Astrocyte of the cerebellum (primary cell): ENCODE data around the gene DCC.

Experiments used
- DNase-seq: peaks from one replicate; pipeline ENCODE4 v3.0.0-alpha.2; 2011; ENCODE audit warnings: low read depth
- H3K4me3 ChIP-seq: 2 replicates; pipeline ENCODE4 v1.5.1; 2011; ENCODE audit warnings: mild to moderate bottlenecking, low read depth, low read length, moderate library complexity
- in situ Hi-C: cut with HindIII; loops from 2 replicates; pipeline ENCODE4 v1.10.0; 2017; ENCODE audit warnings: low sequenced_read_pairs
- TF ChIP-seq, protein P1 (sequence below): IDR thresholded peaks from 2 replicates; pipeline ENCODE4 v1.5.1; 2012; ENCODE audit warnings: low read length, low read depth, moderate library complexity, mild to moderate bottlenecking; ENCODE audit errors: missing control alignments

DCC gene

DNA sequence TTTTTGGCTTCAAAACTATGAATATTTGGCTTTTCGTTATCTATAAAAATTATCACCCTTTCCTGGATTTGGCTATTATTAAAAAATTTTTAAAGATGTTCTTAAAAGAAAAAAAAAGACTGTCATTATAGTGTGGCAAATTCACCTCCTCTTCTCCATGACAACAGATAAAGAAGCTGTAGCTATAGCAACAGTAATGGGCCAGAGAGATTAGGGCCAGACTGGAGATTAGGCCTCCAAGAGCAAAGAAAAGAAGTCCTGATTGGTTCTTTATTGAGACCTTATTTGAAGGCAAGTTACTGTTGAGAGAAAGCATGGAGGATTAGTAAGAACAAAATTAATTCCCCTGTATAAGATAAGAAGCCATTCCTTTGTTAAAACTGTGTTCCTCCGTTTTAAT, 812.5 kb downstream of the DCC start:
- in situ Hi-C loops, result no loop called here
- no peak for DNase-seq
- TF ChIP-seq, protein P1, sequence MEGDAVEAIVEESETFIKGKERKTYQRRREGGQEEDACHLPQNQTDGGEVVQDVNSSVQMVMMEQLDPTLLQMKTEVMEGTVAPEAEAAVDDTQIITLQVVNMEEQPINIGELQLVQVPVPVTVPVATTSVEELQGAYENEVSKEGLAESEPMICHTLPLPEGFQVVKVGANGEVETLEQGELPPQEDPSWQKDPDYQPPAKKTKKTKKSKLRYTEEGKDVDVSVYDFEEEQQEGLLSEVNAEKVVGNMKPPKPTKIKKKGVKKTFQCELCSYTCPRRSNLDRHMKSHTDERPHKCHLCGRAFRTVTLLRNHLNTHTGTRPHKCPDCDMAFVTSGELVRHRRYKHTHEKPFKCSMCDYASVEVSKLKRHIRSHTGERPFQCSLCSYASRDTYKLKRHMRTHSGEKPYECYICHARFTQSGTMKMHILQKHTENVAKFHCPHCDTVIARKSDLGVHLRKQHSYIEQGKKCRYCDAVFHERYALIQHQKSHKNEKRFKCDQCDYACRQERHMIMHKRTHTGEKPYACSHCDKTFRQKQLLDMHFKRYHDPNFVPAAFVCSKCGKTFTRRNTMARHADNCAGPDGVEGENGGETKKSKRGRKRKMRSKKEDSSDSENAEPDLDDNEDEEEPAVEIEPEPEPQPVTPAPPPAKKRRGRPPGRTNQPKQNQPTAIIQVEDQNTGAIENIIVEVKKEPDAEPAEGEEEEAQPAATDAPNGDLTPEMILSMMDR, result no peak
- no peak overlapping the region for H3K4me3 ChIP-seq

- no peak overlapping the region for H3K4me3 ChIP-seq
- TF ChIP-seq, protein P1, result peak; percentile 23
- in situ Hi-C loops, result no loop called here
- no peak for DNase-seq
These were observed 813.3 kb downstream of the DCC start for GRCh38 chr18:53153281-53153680.

- no peak for DNase-seq
- TF ChIP-seq, protein P1, result no peak
- no peak overlapping the region for H3K4me3 ChIP-seq
- in situ Hi-C loops, result no loop called here
These were observed 813.8 kb downstream of the DCC start for GRCh38 chr18:53153800-53154199.

DNA sequence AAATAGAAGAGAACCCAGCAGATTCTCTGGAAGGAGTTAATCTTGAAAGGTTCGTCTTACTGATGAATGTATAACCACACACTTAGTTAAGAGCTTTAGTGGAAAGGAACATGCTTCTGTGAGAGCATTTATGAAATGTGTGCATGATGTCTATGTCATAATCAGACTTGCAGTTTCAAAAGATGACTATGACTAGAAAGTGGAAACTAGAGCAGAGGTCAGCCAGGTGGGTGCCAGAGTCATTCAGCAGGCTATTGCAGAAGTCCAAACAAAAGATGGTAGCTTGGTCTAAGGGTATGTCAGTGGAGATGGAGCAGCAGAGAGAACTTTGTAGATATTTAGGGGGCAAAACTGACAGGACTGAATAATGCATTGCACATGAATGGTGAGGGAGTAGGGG, 825.8 kb downstream of the DCC start:
- TF ChIP-seq, protein P1, result no peak
- in situ Hi-C loops, result no loop called here
- no peak for DNase-seq
- no peak overlapping the region for H3K4me3 ChIP-seq

DNA sequence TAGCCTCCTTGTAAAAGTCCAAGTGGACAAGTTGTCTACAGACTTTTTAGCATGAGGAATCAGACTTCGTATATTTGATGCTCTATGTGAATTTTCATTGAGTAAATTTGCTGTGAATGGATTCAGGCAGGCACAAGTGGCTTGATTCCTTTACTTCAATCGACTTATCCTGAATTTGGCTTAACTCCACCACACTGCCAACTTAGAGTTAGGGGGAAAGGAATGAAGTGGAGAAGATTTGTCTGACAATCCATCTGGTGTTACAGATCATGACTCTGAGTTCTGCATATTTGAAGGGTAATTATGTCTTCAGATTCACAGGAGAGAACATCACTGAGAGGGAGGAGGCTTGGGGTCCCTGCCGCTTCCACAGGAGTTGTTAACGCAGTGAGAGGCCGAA, 829.3 kb downstream of the DCC start:
- DNase-seq, result no peak
- in situ Hi-C loops, result no loop called here
- TF ChIP-seq, protein P1, result no peak
- H3K4me3 ChIP-seq, result no peak overlapping the region

- in situ Hi-C loops, result no loop called here
- DNase-seq, result no peak
- TF ChIP-seq, protein P1, result no peak
- H3K4me3 ChIP-seq, result no peak overlapping the region
These were observed 851.6 kb downstream of the DCC start for GRCh38 chr18:53191634-53192033.

DNA sequence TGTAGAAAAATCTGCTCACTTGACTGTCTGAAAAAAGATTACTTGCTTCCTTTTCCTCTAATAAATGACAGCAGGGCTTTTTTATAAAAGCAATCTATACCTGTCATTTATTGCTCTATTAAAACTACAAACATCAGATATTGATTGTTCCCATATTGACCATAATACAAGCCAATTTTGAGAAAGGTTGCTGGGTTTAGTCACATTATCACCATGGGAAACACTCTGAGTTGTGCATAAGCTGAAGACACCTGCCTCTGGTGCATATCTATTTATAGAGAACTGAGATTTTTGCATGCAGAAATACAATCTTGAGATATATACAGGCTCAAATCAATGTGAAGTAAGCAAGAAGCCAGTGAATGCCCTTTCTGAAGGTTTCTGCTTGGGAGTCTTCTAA, 853.9 kb downstream of the DCC start:
- H3K4me3 ChIP-seq, result no peak overlapping the region
- DNase-seq, result no peak
- in situ Hi-C loops, result no loop called here
- TF ChIP-seq, protein P1, result no peak
